Neural progenitor cell (in vitro differentiated cells): ENCODE data around the gene CIRBP.

Source experiments
- EZH2 ChIP-seq: fragments of 200-600 bp; sonication (generic); IDR thresholded peaks from 2 replicates; pipeline ENCODE4 v1.6.1; 2017; ENCODE audit warnings: antibody characterized with exemption, mild to moderate bottlenecking, moderate library complexity
- EZH2phosphoT487 ChIP-seq: fragments of 200-600 bp; sonication (generic); IDR thresholded peaks from 2 replicates; pipeline ENCODE4 v1.6.1; 2017; ENCODE audit warnings: antibody characterized with exemption
- TF ChIP-seq, protein P1 (sequence below): fragments of 200-600 bp; sonication (generic); IDR thresholded peaks from 2 replicates; pipeline ENCODE4 v1.5.1; 2017; ENCODE audit warnings: antibody characterized with exemption, mild to moderate bottlenecking

- TF ChIP-seq EZH2 (no peak), EZH2phosphoT487 (no peak)
- TF ChIP-seq, protein P1, sequence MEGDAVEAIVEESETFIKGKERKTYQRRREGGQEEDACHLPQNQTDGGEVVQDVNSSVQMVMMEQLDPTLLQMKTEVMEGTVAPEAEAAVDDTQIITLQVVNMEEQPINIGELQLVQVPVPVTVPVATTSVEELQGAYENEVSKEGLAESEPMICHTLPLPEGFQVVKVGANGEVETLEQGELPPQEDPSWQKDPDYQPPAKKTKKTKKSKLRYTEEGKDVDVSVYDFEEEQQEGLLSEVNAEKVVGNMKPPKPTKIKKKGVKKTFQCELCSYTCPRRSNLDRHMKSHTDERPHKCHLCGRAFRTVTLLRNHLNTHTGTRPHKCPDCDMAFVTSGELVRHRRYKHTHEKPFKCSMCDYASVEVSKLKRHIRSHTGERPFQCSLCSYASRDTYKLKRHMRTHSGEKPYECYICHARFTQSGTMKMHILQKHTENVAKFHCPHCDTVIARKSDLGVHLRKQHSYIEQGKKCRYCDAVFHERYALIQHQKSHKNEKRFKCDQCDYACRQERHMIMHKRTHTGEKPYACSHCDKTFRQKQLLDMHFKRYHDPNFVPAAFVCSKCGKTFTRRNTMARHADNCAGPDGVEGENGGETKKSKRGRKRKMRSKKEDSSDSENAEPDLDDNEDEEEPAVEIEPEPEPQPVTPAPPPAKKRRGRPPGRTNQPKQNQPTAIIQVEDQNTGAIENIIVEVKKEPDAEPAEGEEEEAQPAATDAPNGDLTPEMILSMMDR, result no peak
Measured at GRCh38 chr19:1294688-1295087, 25.6 kb downstream of the CIRBP start.
